ENCODE measurements around the gene IQGAP3.
A peak's percentile ranks its signal among the peaks of the same experiment; 100 is the strongest.

DNA sequence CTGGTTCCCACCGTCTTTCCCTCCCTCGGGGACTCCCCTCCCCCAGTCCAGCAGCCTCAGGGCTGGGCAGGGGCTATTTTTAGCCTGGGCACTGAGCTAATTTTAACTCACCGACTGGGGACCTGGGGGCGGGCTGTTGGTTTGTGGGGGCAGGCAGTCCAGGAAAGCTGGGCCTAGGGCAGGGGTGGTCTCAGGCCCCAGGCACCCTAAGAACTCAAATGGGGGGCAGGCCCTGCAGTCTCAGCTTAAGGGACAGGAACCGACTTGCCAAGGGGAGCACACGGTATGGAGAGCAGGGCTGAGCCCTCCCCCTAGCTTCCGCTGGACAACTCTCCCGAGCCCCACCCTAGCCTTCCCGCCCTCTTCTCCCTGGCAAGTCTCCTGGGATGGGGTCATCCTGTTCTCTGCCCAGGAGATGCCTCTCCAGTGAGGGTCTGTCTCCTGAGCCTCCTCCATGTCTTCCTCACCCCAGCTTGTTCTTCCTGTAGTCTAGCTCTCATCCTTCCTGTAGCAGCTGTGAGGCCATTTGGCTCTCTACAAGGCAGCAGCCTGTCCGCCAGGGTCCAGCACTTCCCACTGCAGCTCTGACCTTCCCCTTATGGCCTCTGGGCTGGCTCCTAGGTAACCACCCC lies 81.8 kb downstream of the IQGAP3 start:
- peak; percentile 34; the same call in 1 of the 2 replicates for TF ChIP-seq POLR2A (IDR thresholded peaks at IDR 0.05; ENCODE audit: low read depth, low read length)
- TF ChIP-seq, protein P1, sequence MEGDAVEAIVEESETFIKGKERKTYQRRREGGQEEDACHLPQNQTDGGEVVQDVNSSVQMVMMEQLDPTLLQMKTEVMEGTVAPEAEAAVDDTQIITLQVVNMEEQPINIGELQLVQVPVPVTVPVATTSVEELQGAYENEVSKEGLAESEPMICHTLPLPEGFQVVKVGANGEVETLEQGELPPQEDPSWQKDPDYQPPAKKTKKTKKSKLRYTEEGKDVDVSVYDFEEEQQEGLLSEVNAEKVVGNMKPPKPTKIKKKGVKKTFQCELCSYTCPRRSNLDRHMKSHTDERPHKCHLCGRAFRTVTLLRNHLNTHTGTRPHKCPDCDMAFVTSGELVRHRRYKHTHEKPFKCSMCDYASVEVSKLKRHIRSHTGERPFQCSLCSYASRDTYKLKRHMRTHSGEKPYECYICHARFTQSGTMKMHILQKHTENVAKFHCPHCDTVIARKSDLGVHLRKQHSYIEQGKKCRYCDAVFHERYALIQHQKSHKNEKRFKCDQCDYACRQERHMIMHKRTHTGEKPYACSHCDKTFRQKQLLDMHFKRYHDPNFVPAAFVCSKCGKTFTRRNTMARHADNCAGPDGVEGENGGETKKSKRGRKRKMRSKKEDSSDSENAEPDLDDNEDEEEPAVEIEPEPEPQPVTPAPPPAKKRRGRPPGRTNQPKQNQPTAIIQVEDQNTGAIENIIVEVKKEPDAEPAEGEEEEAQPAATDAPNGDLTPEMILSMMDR (conservative IDR thresholded peaks at IDR 0.05; ENCODE audit: low read depth, low read length): peak; percentile 27
